Parathyroid adenoma (tissue), 2 donors: Measurements from ENCODE around the gene CTBP2.
"Not testable (repeated sequence)": the region's sequence is repeated elsewhere in the genome, so short reads cannot be mapped to it uniquely, and the experiment has no call there.

Source experiments
- H2AFZ ChIP-seq: fragments of 300-600 bp; sonication (generic); one replicate; pipeline ENCODE4 v1.7.0; 2017; ENCODE audit warnings: antibody characterized with exemption, mild to moderate bottlenecking
- H3K27ac ChIP-seq: fragments of 300-600 bp; sonication (generic); one replicate; pipeline ENCODE4 v1.7.0; 2017
- H3K27me3 ChIP-seq: fragments of 300-600 bp; sonication (generic); one replicate; pipeline ENCODE4 v1.7.0; 2017; ENCODE audit warnings: low read length; ENCODE audit not compliant: control insufficient read depth, insufficient read depth
- H3K36me3 ChIP-seq: fragments of 300-600 bp; sonication (generic); one replicate; pipeline ENCODE4 v1.7.0; 2017; ENCODE audit warnings: low read length; ENCODE audit not compliant: control insufficient read depth, insufficient read depth
- H3K4me1 ChIP-seq: fragments of 300-600 bp; sonication (generic); one replicate; pipeline ENCODE4 v1.7.0; 2017; ENCODE audit warnings: control low read depth
- H3K4me2 ChIP-seq: fragments of 300-600 bp; sonication (generic); one replicate; pipeline ENCODE4 v1.7.0; 2017; ENCODE audit warnings: low read length
- H3K4me3 ChIP-seq: fragments of 300-600 bp; sonication (generic); one replicate; pipeline ENCODE4 v1.7.0; 2017; ENCODE audit warnings: low read depth, low read length
- H3K79me2 ChIP-seq: fragments of 300-600 bp; sonication (generic); one replicate; pipeline ENCODE4 v1.7.0; 2017; ENCODE audit warnings: control low read depth
- H3K9ac ChIP-seq: fragments of 300-600 bp; sonication (generic); one replicate; pipeline ENCODE4 v1.7.0; 2017; ENCODE audit warnings: mild to moderate bottlenecking
- H3K9me3 ChIP-seq: fragments of 300-600 bp; sonication (generic); one replicate; pipeline ENCODE4 v1.7.0; 2017; ENCODE audit warnings: low read length; ENCODE audit not compliant: control insufficient read depth
- TF ChIP-seq, protein P1 (sequence below): fragments of 300-600 bp; sonication (generic); IDR thresholded peaks from one replicate; pipeline ENCODE4 v1.7.0; 2017; ENCODE audit warnings: antibody characterized with exemption, mild to moderate bottlenecking
- donor health status: primary hyperparathyroidism.

Gene CTBP2

DNA sequence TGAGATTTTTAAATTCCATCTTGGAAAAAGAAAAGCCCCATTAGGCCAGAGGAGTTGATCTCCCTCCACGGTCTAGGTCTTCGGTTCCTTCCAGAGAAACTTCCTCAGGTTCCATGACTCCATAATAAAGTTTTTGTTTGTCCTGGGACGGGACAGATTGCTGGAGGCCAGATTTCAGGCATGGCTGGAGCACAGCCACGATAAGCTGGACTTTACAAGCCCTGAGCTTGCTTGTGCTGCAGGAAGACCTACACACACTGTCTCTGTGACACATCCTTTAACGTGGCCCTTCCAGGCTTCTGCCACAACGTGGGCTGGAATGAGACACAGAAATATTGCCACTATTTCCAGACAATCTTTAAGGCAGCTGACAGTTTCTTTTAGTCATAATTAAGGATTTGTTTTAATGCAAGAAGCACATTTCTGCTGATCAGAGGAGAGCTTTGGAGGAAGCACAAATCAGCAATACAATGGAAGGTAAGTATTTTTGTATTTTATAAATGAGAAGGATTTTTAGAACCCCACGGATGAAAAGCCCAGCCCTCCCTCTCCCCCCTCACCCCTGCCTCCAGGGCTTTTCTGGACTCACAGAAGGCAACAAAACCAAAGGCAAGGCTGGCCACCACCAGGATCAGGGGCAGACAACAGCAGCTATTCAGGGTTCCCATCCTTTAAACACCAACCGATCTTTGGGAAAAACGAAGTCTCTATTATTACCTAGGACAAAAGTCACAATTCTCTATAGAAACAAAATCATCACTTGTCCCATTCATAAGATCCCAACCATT lies 6.5 kb downstream of the CTBP2 start:
- Histone ChIP-seq H3K36me3 (no peaks in the 10 kb centered on the region), H3K4me3 (no peak overlapping the region), H3K79me2 (peaks cover 21% of the 10 kb centered on the region), H3K27ac (no peak overlapping the region), H3K9ac (no peak overlapping the region), H3K4me2 (no peak overlapping the region), H3K27me3 (no peaks in the 10 kb centered on the region), H3K9me3 (no peaks in the 10 kb centered on the region), H2AFZ (no peak overlapping the region), H3K4me1 (no peaks in the 10 kb centered on the region)
- TF ChIP-seq, protein P1, sequence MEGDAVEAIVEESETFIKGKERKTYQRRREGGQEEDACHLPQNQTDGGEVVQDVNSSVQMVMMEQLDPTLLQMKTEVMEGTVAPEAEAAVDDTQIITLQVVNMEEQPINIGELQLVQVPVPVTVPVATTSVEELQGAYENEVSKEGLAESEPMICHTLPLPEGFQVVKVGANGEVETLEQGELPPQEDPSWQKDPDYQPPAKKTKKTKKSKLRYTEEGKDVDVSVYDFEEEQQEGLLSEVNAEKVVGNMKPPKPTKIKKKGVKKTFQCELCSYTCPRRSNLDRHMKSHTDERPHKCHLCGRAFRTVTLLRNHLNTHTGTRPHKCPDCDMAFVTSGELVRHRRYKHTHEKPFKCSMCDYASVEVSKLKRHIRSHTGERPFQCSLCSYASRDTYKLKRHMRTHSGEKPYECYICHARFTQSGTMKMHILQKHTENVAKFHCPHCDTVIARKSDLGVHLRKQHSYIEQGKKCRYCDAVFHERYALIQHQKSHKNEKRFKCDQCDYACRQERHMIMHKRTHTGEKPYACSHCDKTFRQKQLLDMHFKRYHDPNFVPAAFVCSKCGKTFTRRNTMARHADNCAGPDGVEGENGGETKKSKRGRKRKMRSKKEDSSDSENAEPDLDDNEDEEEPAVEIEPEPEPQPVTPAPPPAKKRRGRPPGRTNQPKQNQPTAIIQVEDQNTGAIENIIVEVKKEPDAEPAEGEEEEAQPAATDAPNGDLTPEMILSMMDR: no peak

DNA sequence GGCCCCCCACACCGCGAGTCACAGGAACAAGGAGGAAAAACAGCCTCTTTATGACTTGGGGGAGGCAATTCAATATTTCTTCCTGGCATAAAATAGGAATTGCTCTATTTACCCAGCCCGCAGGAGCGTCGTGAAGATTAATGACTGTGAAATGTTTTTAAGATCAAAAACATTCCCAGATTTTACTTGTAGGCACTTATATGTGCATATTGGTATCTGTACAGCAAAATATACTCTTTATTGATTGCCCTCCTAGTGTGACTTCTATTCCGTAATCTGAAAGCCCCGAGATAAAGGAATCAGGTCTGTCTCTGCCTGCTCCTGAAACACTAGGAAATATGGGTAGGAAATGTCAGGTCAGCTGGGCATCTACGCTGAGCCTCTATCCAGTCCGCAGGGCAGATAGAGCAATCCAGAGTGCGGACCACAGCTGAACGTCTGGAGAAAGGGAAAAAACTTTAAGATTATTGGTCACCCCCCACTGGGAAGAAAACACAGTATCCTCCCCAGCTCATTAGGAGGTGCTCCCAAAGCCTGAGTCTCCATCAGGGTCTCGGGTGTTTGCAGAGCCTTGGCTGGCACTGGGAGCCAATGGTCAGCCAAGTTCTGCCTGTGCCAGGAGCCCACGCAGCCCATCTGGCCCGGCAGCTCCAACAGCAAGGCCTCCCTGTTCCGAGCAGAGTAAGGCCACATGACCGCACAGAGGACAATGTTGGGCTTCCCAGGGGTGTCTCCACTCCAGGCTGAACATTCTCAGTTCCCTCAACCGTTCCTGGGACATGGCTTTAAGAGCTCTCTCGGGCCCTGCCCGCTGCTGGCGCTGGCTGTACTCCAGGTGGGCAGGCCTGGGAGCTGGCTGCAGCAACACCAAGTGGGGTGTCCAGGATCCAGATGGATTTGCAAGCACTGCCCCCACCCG lies 7.7 kb downstream of the CTBP2 start:
- no peaks in the 10 kb centered on the region for H3K4me1 ChIP-seq
- TF ChIP-seq, protein P1: no peak
- no peaks in the 10 kb centered on the region for H3K9me3 ChIP-seq
- H3K79me2 ChIP-seq: peaks cover 22% of the 10 kb centered on the region
- peak overlapping the region; percentile 58 for H2AFZ ChIP-seq
- peak overlapping the region; percentile 65 for H3K4me2 ChIP-seq
- no peak overlapping the region for H3K9ac ChIP-seq
- H3K27me3 ChIP-seq: no peaks in the 10 kb centered on the region
- H3K27ac ChIP-seq: no peak overlapping the region
- H3K4me3 ChIP-seq: peak overlapping the region; percentile 40
- H3K36me3 ChIP-seq: no peaks in the 10 kb centered on the region

DNA sequence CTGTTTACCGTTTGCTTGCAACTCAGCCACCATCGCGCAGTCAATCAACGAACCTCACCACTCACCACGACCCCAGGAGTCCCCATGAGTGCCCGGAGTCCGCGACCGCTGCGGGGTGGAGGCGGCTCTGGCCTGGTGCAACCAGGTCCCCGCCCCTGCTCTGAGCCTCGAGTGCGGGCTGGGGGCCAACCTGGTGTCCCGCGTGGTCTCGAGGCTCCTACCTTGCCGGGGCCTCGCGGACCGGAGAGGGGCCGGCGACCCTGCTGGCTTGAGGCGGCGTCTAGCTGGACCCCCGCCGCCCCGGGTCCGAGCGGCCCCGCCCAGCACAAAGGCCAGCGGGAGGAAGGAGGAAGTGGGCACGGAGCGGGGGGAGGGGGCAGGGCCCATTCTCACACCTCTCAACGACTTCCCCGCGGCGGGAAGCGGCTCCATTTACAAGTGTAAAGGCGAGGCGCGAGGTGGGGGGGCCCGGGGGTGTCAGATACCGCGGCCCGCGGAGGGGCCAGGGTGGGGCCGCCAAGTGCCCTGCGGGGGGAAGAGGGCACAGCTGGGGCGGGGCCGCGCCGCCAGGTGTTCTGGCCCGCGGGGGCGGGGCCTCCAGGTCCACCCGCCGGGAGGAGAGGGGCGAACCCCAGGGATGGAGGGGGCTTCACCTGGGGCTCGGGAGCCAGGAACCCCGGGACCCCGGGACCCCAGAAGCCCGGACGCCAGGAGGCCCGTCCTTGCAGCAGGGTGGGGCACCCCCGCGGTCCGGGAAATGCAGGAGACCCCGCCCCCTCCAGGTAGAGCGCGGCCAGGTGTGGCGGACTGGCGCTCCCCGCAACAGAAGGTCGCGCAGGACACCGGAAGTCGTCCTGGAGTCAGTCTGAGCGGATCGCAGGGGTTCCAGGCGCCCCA lies 8.6 kb downstream of the CTBP2 start:
- no peaks in the 10 kb centered on the region for H3K4me1 ChIP-seq
- H3K36me3 ChIP-seq: no peaks in the 10 kb centered on the region
- peak overlapping the region; percentile 40 for H3K4me3 ChIP-seq
- peak overlapping the region; percentile 58 for H2AFZ ChIP-seq
- peak overlapping the region; percentile 65 for H3K4me2 ChIP-seq
- no peaks in the 10 kb centered on the region for H3K27me3 ChIP-seq
- TF ChIP-seq, protein P1: no peak
- peaks cover 29% of the 10 kb centered on the region for H3K79me2 ChIP-seq
- no peaks in the 10 kb centered on the region for H3K9me3 ChIP-seq
- no peak overlapping the region for H3K9ac ChIP-seq
- no peak overlapping the region for H3K27ac ChIP-seq

DNA sequence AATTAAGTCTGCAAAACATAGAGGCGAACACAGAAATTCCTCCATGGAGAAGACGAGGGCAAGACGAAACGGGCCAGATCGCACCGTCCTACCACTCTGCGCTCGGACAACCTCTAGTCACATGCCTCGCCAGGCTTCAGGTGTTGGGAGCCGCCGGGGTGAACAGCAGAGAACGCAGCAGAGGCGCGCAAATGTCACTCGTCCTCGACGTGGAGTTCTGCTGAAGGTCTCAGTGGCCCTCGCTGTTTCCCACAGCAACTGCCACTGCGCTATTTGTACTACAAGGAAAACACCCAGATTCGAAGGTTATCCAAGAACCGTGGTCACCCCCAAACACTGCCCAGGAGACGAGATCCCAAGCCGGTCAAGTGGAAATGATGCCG lies 9.2 kb downstream of the CTBP2 start:
- no peaks in the 10 kb centered on the region for H3K4me1 ChIP-seq
- H2AFZ ChIP-seq: no peak overlapping the region
- no peak overlapping the region for H3K4me2 ChIP-seq
- TF ChIP-seq, protein P1: no peak
- H3K4me3 ChIP-seq: no peak overlapping the region
- H3K27me3 ChIP-seq: no peaks in the 10 kb centered on the region
- peaks cover 35% of the 10 kb centered on the region for H3K79me2 ChIP-seq
- no peak overlapping the region for H3K27ac ChIP-seq
- no peaks in the 10 kb centered on the region for H3K36me3 ChIP-seq
- H3K9me3 ChIP-seq: no peaks in the 10 kb centered on the region
- no peak overlapping the region for H3K9ac ChIP-seq

DNA sequence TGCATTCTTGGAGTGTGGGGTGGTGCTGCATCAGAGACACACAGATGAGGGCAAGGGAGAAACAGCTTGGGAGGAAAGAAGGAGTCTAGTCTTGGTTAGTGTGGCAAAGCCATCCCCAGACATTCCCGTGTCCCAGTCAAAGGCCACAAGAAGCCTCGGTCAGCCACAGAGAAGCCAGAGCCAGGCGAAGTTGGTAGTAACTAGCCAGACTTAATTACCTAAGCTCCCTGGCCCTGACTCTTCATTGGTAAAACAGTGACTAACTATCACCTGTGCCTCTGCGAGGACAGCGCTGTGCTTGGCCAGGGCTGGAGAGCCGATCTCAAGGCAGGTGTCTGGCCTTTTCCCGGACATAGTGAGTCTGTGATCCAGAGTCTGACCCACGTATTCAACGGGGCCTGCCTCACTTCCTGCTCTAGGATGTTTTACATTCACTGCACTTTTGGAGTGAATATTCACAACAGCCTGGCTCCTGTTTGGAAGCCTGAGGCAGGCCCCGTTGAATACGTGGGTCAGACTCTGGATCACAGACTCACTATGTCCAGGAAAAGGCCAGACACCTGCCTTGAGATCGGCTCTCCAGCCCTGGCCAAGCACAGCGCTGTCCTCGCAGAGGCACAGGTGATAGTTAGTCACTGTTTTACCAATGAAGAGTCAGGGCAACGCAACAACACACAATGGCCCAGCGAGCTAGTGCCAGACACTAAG lies 9.8 kb downstream of the CTBP2 start:
- H2AFZ ChIP-seq, H3K4me3 ChIP-seq, H3K27me3 ChIP-seq, H3K9ac ChIP-seq, H3K4me2 ChIP-seq, H3K4me1 ChIP-seq, H3K9me3 ChIP-seq, H3K36me3 ChIP-seq, H3K27ac ChIP-seq: not testable (repeated sequence)
- H3K79me2 ChIP-seq: peaks cover 40% of the 10 kb centered on the region
